ENCODE data around the gene LIFR.

GRCh38 chr5:38583500-38583899 lies 27.1 kb upstream of the LIFR start:
- TF ChIP-seq CTCF (conservative IDR thresholded peaks at IDR 0.05; ENCODE audit: low read depth, low read length), result no peak
- TF ChIP-seq EZH2phosphoT487 (IDR thresholded peaks at IDR 0.05; ENCODE audit: borderline replicate concordance, low read length), result no peak

Data from PC-3 (cell line).